HepG2 (cell line): ENCODE results near the gene BAZ1A. TPM values are rescaled to one million over a fixed set of nuclear protein-coding genes. Genes with fewer than 3 reads are reported as not detected.

ENCODE experiments used
- ATF5 ChIP-seq: sonication (generic); formaldehyde crosslinking; IDR thresholded peaks from 2 replicates; pipeline ENCODE4 v1.4.0; 2020; ENCODE audit warnings: mild to moderate bottlenecking, low read depth, missing genetic modification reagents
- CCDC6 ChIP-seq: sonication (generic); formaldehyde crosslinking; IDR thresholded peaks from 2 replicates; pipeline ENCODE4 v1.8.1; 2022; ENCODE audit warnings: mild to moderate bottlenecking, missing genetic modification reagents, moderate library complexity
- CSRNP1 ChIP-seq: sonication (generic); formaldehyde crosslinking; IDR thresholded peaks from 2 replicates; pipeline ENCODE4 v1.8.1; 2023; ENCODE audit warnings: mild to moderate bottlenecking, missing genetic modification reagents
- GATA4 ChIP-seq: sonication (generic); IDR thresholded peaks from 2 replicates; pipeline ENCODE4 v1.6.1; 2016; ENCODE audit warnings: antibody characterized with exemption, low read depth, borderline replicate concordance
- HDAC2 ChIP-seq: sonication (generic); formaldehyde crosslinking; IDR thresholded peaks from 2 replicates; pipeline ENCODE4 v1.4.0; 2020; ENCODE audit warnings: missing genetic modification reagents
- MYNN ChIP-seq: sonication (generic); formaldehyde crosslinking; IDR thresholded peaks from 2 replicates; pipeline ENCODE4 v1.4.0; 2020; ENCODE audit warnings: mild to moderate bottlenecking, low read depth, missing genetic modification reagents
- PLSCR1 ChIP-seq: sonication (generic); formaldehyde crosslinking; IDR thresholded peaks from 2 replicates; pipeline ENCODE4 v1.5.0; 2020; ENCODE audit warnings: missing genetic modification reagents, mild to moderate bottlenecking, borderline replicate concordance
- RFXAP ChIP-seq: sonication (generic); formaldehyde crosslinking; IDR thresholded peaks from 2 replicates; pipeline ENCODE4 v1.4.0; 2020; ENCODE audit warnings: missing genetic modification reagents, borderline replicate concordance
- TRIM24 ChIP-seq: sonication (generic); formaldehyde crosslinking; IDR thresholded peaks from 2 replicates; pipeline ENCODE4 v1.8.0; 2022; ENCODE audit warnings: mild to moderate bottlenecking, missing genetic modification reagents
- ZFP90 ChIP-seq: sonication (generic); formaldehyde crosslinking; IDR thresholded peaks from 2 replicates; pipeline ENCODE4 v1.8.0; 2022; ENCODE audit warnings: missing genetic modification reagents, mild to moderate bottlenecking, inconsistent platforms, borderline replicate concordance
- ZFY ChIP-seq: sonication (generic); formaldehyde crosslinking; IDR thresholded peaks from 2 replicates; pipeline ENCODE4 v1.4.0; 2020; ENCODE audit warnings: missing genetic modification reagents
- ZNF318 ChIP-seq: sonication (generic); formaldehyde crosslinking; IDR thresholded peaks from 2 replicates; pipeline ENCODE4 v1.4.0; 2020; ENCODE audit warnings: mild to moderate bottlenecking, missing genetic modification reagents
- ZNF549 ChIP-seq: sonication (generic); formaldehyde crosslinking; IDR thresholded peaks from 2 replicates; pipeline ENCODE4 v1.5.0; 2020; ENCODE audit warnings: missing genetic modification reagents
- ZNF616 ChIP-seq: sonication (generic); formaldehyde crosslinking; IDR thresholded peaks from 2 replicates; pipeline ENCODE4 v1.5.0; 2020; ENCODE audit warnings: low read depth, mild to moderate bottlenecking, missing genetic modification reagents
- ZNF678 ChIP-seq: sonication (generic); formaldehyde crosslinking; IDR thresholded peaks from 2 replicates; pipeline ENCODE4 v1.4.0; 2020; ENCODE audit warnings: mild to moderate bottlenecking, missing genetic modification reagents
- ZNF790 ChIP-seq: sonication (generic); formaldehyde crosslinking; IDR thresholded peaks from 2 replicates; pipeline ENCODE4 v1.8.0; 2022; ENCODE audit warnings: missing genetic modification reagents, mild to moderate bottlenecking, borderline replicate concordance
- ZSCAN25 ChIP-seq: sonication (generic); formaldehyde crosslinking; IDR thresholded peaks from 2 replicates; pipeline ENCODE4 v1.8.0; 2022; ENCODE audit warnings: mild to moderate bottlenecking, missing genetic modification reagents
- polyA plus RNA-seq, 8 experiments: library from polyadenylated mRNA; depleted of rRNA in 3 of 8; stranded (reverse) in 7 of 8; unstranded in 1 of 8; fragments of >200 nt; fragmentation: Illumina TruSeq in 4 of 8; extraction: Trizol in 4 of 8; gene quantifications; 2 replicates each; pipeline versions ENCODE4 v1.2.1 to v1.2.3, GENCODE V29; 2011 to 2016; ENCODE audit warnings: low read depth in 4 of 8, missing spikeins in 1 of 8, mixed read lengths in 1 of 8; ENCODE audit not compliant: insufficient read depth in 1 of 8
- total RNA-seq, 5 experiments: library from RNA; depleted of rRNA; stranded (reverse); fragments of >200 nt; fragmentation: Illumina TruSeq; extraction: Trizol; gene quantifications; 2 replicates each; pipeline ENCODE4 v1.2.3, GENCODE V29; 2016; ENCODE audit warnings: low read depth in 1 of 5

Gene BAZ1A
- total and polyA plus RNA-seq, 2 of the 13 experiments (the other 11 are each of a cell fraction or from before 2014, with no cell fraction given): 20.9 to 56.8 TPM

DNA sequence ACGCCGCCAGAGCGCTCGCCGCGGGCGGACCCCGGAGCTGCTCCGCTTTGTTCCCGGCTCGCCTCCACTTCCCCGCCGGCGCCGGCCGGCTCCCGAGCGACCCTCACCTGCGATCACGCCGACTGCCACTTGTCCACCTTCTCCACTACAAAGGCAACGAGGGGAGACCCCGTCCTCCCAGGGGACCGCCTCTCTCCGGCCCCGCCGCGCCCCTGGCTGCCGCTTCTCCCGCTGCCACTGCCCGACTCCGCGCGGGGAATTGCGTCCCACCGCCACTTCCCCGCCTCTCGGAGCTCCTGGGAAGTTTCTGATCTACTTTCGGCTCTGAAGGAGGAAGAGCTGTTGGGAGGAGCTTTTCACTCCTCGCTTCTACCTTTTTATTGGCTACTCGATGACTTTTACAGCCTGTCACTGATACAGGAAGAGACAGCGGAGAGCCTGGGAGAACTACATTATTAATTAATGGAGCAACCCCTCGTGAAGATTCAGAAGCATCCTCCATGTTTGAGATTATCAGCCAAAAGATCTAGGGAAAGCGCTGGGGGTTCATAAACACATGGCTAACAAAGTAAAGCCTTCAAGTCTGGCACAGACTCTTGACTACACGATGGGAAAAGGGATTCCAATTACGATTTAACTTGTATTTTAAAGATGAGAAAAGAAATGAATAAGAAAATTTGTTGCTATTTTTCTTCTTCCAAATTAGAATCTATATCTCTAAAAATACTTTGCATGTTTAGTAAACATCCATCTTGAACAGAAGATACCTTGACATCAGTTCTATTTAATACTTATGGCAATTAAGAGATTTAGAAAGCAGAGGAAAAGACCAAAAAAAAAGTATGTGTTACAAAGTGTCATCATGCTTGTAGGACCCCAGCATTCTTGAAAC, at the start of gene BAZ1A (continued):
- TF ChIP-seq CSRNP1 (CRISPR knock-in tag): 0 out of 2 replicates have a peak, but pooled peaks have one; percentile 17
- TF ChIP-seq ZNF616 (CRISPR knock-in tag): 0 out of 2 replicates have a peak, but pooled peaks have one; percentile 14
- no peak; the same call in 1 of the 2 replicates for TF ChIP-seq RFXAP (CRISPR knock-in tag)
- TF ChIP-seq ZFY (CRISPR knock-in tag): 0 out of 2 replicates have a peak, but pooled peaks have one; percentile 18
- peak; percentile 94 for TF ChIP-seq ZNF678 (CRISPR knock-in tag)
- peak; percentile 83 for TF ChIP-seq HDAC2 (CRISPR knock-in tag)
- TF ChIP-seq CCDC6 (CRISPR knock-in tag): peak; percentile 84; the same call in 1 of the 2 replicates
- peak; percentile 72; the same call in 1 of the 2 replicates for TF ChIP-seq ZNF318
- TF ChIP-seq GATA4: peak; percentile 80
- TF ChIP-seq ATF5: no peak
- TF ChIP-seq MYNN (CRISPR knock-in tag): peak; percentile 97
- TF ChIP-seq ZNF549 (CRISPR knock-in tag): peak; percentile 5; the same call in 1 of the 2 replicates
- no peak for TF ChIP-seq ZNF790 (CRISPR knock-in tag)
- TF ChIP-seq ZFP90 (CRISPR knock-in tag): peak; percentile 78
- peak; percentile 52; the same call in 1 of the 2 replicates for TF ChIP-seq ZSCAN25
- TF ChIP-seq TRIM24 (CRISPR knock-in tag): no peak
- 0 out of 2 replicates have a peak, but pooled peaks have one; percentile 32 for TF ChIP-seq PLSCR1 (CRISPR knock-in tag)
